HepG2 (cell line): ENCODE results near the gene TMEM117. TPM values are rescaled to one million over a fixed set of nuclear protein-coding genes. Genes with fewer than 3 reads are reported as not detected.

Experiments used
- ATAC-seq: fragments of 200-7000 bp; cut with Tn5 transposase; 3 replicates; pipeline ENCODE4 v1.9.1; 2020; ENCODE audit warnings: mild to moderate bottlenecking, moderate library complexity
- BruUV-seq: library from RNA; stranded (reverse); fragments of 400-500 nt; replicated peaks from 2 replicates; lab custom pipeline; 2021; lab: Mats Ljungman, UMichigan
- CTCF ChIA-PET: fragments of 300-600 bp; formaldehyde crosslinking; extraction: SDS; loops from one replicate; lab custom pipeline; 2021; ENCODE audit warnings: low total read pairs, inconsistent platforms, low intra/inter-chr PET ratio; lab: Yijun Ruan, JAX
- POLR2A ChIA-PET: fragments of 350-600 bp; sonication (Branson Sonifier 250); formaldehyde crosslinking; loops from one replicate; lab custom pipeline; 2020; ENCODE audit warnings: antibody characterized with exemption, inconsistent platforms; lab: Yijun Ruan, JAX
- DNase-seq: peaks from one replicate; pipeline ENCODE4 v3.0.0-alpha.2; 2015; ENCODE audit warnings: low spot score
- FAIRE-seq: peaks from 3 replicates; lab custom pipeline; 2011; peaks lifted over from hg19 to GRCh38; lab: Jason Lieb, UNC
- H2AFZ ChIP-seq: one replicate; pipeline ENCODE4 v1.6.1; 2011; ENCODE audit warnings: low read length, inconsistent platforms
- H3K27ac ChIP-seq: fragments of 300-600 bp; 3 replicates; pipeline ENCODE4 v1.8.0; 2011; ENCODE audit warnings: mixed run types, mild to moderate bottlenecking, mixed read lengths, low read length, inconsistent platforms; ENCODE audit not compliant: insufficient read depth; ENCODE audit errors: extremely low read length
- H3K27me3 ChIP-seq, 2 experiments: fragments of 200-600 bp in 1 of 2; 2 replicates in 1 of 2; 3 replicates in 1 of 2; pipeline versions ENCODE4 v1.6.0 to v1.8.0; 2011; ENCODE audit warnings: low read length in 2 of 2, mild to moderate bottlenecking in 2 of 2, moderate library complexity in 2 of 2, inconsistent platforms in 1 of 2; ENCODE audit not compliant: insufficient read depth in 2 of 2, control insufficient read depth in 1 of 2
- H3K36me3 ChIP-seq, 2 experiments: fragments of 200-600 bp in 1 of 2; replicated peaks in 1 of 2; 2 replicates in 1 of 2; 3 replicates in 1 of 2; pipeline versions ENCODE4 v1.5.1 to v1.8.0; 2011; ENCODE audit warnings: low read length in 2 of 2, inconsistent platforms in 1 of 2; ENCODE audit not compliant: insufficient read depth in 2 of 2, control insufficient read depth in 1 of 2
- H3K4me1 ChIP-seq: 2 replicates; pipeline ENCODE4 v1.5.1; 2012; ENCODE audit warnings: low read length, inconsistent platforms; ENCODE audit not compliant: insufficient read depth
- H3K4me2 ChIP-seq: 2 replicates; pipeline ENCODE4 v1.6.0; 2011; ENCODE audit warnings: low read depth, low read length, inconsistent platforms
- H3K4me3 ChIP-seq, 3 experiments: fragments of 200-600 bp in 1 of 3; sonication (generic), shearing (Covaris generic) in 1 of 3; replicated peaks in 1 of 3; 2 replicates each; pipeline ENCODE4 v1.5.1; 2011 to 2016; ENCODE audit warnings: low read length in 3 of 3, inconsistent platforms in 2 of 3, low read depth in 2 of 3, mild to moderate bottlenecking in 2 of 3, control low read depth in 1 of 3, mixed read lengths in 1 of 3; ENCODE audit not compliant: insufficient read depth in 1 of 3
- H3K79me2 ChIP-seq: one replicate; pipeline ENCODE4 v1.6.1; 2011; ENCODE audit warnings: low read length, inconsistent platforms; ENCODE audit not compliant: insufficient read depth
- H3K9ac ChIP-seq: 2 replicates; pipeline ENCODE4 v1.6.0; 2011; ENCODE audit warnings: mild to moderate bottlenecking, low read depth, low read length, inconsistent platforms; ENCODE audit not compliant: insufficient read depth
- H3K9me3 ChIP-seq: 2 replicates; pipeline ENCODE4 v1.5.1; 2012; ENCODE audit warnings: mild to moderate bottlenecking, low read length
- H4K20me1 ChIP-seq: 2 replicates; pipeline ENCODE4 v1.6.0; 2011; ENCODE audit warnings: inconsistent platforms, mild to moderate bottlenecking, low read length, moderate library complexity; ENCODE audit not compliant: insufficient read depth
- ARID3A ChIP-seq: IDR thresholded peaks from 2 replicates; pipeline ENCODE4 v1.6.1; 2012; ENCODE audit warnings: low read depth, low read length, improper control_type of control experiment
- CTCF ChIP-seq: sonication (generic); formaldehyde crosslinking; IDR thresholded peaks from 2 replicates; pipeline ENCODE4 v1.5.0; 2020; ENCODE audit warnings: mild to moderate bottlenecking, missing genetic modification reagents, moderate library complexity
- HNF4A ChIP-seq: sonication (generic); formaldehyde crosslinking; IDR thresholded peaks from 2 replicates; pipeline ENCODE4 v1.4.0; 2020; ENCODE audit warnings: missing genetic modification reagents
- HNRNPK ChIP-seq: fragments of 200-400 bp; formaldehyde crosslinking; IDR thresholded peaks from 2 replicates; pipeline ENCODE4 v1.6.1; 2018; ENCODE audit warnings: low read length, low read depth, moderate library complexity, mild to moderate bottlenecking; ENCODE audit not compliant: poor library complexity, severe bottlenecking
- MAFK ChIP-seq, 2 experiments: IDR thresholded peaks in 1 of 2; conservative IDR thresholded peaks in 1 of 2; 2 replicates each; pipeline ENCODE4 v1.6.1; 2011; ENCODE audit warnings: improper control_type of control experiment in 2 of 2, low read length in 2 of 2
- MIER3 ChIP-seq: IDR thresholded peaks from 2 replicates; pipeline ENCODE4 v1.6.1; 2016; ENCODE audit warnings: missing compliant biosample characterization, borderline replicate concordance
- MXD1 ChIP-seq: sonication (generic); formaldehyde crosslinking; IDR thresholded peaks from 2 replicates; pipeline ENCODE4 v1.4.0; 2020; ENCODE audit warnings: mild to moderate bottlenecking, missing genetic modification reagents
- NCOR1 ChIP-seq: fragments of 200-600 bp; sonication (generic); IDR thresholded peaks from 2 replicates; pipeline ENCODE4 v1.7.0; 2017; ENCODE audit warnings: antibody characterized with exemption, low read length, borderline replicate concordance
- SP4 ChIP-seq: sonication (generic); formaldehyde crosslinking; IDR thresholded peaks from 2 replicates; pipeline ENCODE4 v1.8.1; 2023; ENCODE audit warnings: mild to moderate bottlenecking, missing genetic modification reagents
- STAG1 ChIP-seq: sonication (generic); formaldehyde crosslinking; IDR thresholded peaks from 2 replicates; pipeline ENCODE4 v1.4.0; 2020; ENCODE audit warnings: missing genetic modification reagents
- TEAD3 ChIP-seq: optimal IDR thresholded peaks from 2 replicates; pipeline ENCODE3; 2016; ENCODE audit warnings: borderline replicate concordance
- UBTF ChIP-seq: sonication (generic); formaldehyde crosslinking; IDR thresholded peaks from 2 replicates; pipeline ENCODE4 v1.4.0; 2020; ENCODE audit warnings: mild to moderate bottlenecking, missing genetic modification reagents
- XRCC5 ChIP-seq: fragments of 200-400 bp; formaldehyde crosslinking; optimal IDR thresholded peaks from 2 replicates; pipeline ENCODE3; 2017; ENCODE audit warnings: mild to moderate bottlenecking, low read length
- ZFX ChIP-seq: sonication (generic); formaldehyde crosslinking; IDR thresholded peaks from 2 replicates; pipeline ENCODE4 v1.4.0; 2020; ENCODE audit warnings: mild to moderate bottlenecking, low read depth, missing genetic modification reagents, moderate library complexity
- ZNF160 ChIP-seq: sonication (generic); formaldehyde crosslinking; IDR thresholded peaks from 2 replicates; pipeline ENCODE4 v1.8.0; 2022; ENCODE audit warnings: mild to moderate bottlenecking, inconsistent platforms, missing genetic modification reagents
- ZNF678 ChIP-seq: sonication (generic); formaldehyde crosslinking; IDR thresholded peaks from 2 replicates; pipeline ENCODE4 v1.4.0; 2020; ENCODE audit warnings: mild to moderate bottlenecking, missing genetic modification reagents
- ZNF724P ChIP-seq: sonication (generic); formaldehyde crosslinking; IDR thresholded peaks from 2 replicates; pipeline ENCODE4 v1.8.0; 2022; ENCODE audit warnings: missing genetic modification reagents, borderline replicate concordance
- WGBS: methylation state at CpG from one replicate; pipeline ENCODE4 v1.1.6; 2017; ENCODE audit warnings: low lambda C conversion rate; 5-methylcytosine and 5-hydroxymethylcytosine counted together
- in situ Hi-C: cut with HindIII; loops from 2 replicates; pipeline ENCODE4 v1.10.0; 2017; ENCODE audit warnings: low pct_unique_long_range_greater_than_20kb; ENCODE audit not compliant: extremely low pct_ligation_motif_present
- intact Hi-C: fragments of 100-400 bp; cut with micrococcal nuclease; formaldehyde crosslinking; loops from one replicate; pipeline ENCODE4 v1.10.0; 2022; ENCODE audit not compliant: unreplicated experiment
- polyA plus RNA-seq, 8 experiments: library from polyadenylated mRNA; depleted of rRNA in 3 of 8; stranded (reverse) in 7 of 8; unstranded in 1 of 8; fragments of >200 nt; fragmentation: Illumina TruSeq in 4 of 8; extraction: Trizol in 4 of 8; gene quantifications; 2 replicates each; pipeline versions ENCODE4 v1.2.1 to v1.2.3, GENCODE V29; 2011 to 2016; ENCODE audit warnings: low read depth in 4 of 8, missing spikeins in 1 of 8, mixed read lengths in 1 of 8; ENCODE audit not compliant: insufficient read depth in 1 of 8
- total RNA-seq, 5 experiments: library from RNA; depleted of rRNA; stranded (reverse); fragments of >200 nt; fragmentation: Illumina TruSeq; extraction: Trizol; gene quantifications; 2 replicates each; pipeline ENCODE4 v1.2.3, GENCODE V29; 2016; ENCODE audit warnings: low read depth in 1 of 5

TMEM117 gene
- total and polyA plus RNA-seq, 2 of the 13 experiments (the other 11 are each of a cell fraction or from before 2014, with no cell fraction given) = 2.8 to 8.5 TPM

GRCh38 chr12:44000309-44000952 lies 164.6 kb downstream of the TMEM117 start:
- peak; percentile 30 for FAIRE-seq
- 71% methylated on average over 5 of the region's 5 CpGs for WGBS
- POLR2A ChIA-PET = no interaction called here
- no peak for TF ChIP-seq ZNF724P (CRISPR knock-in tag)
- TF ChIP-seq SP4 = 0 out of 2 replicates have a peak, but pooled peaks have one; percentile 20
- 0 out of 2 replicates have a peak, but pooled peaks have one; percentile 28 for TF ChIP-seq MIER3 (CRISPR knock-in tag)
- TF ChIP-seq UBTF = no peak
- no peak for TF ChIP-seq ZNF160 (CRISPR knock-in tag)
- no peak for TF ChIP-seq HNRNPK
- no peak for TF ChIP-seq ARID3A
- peak; percentile 87 for TF ChIP-seq HNF4A (CRISPR knock-in tag)
- TF ChIP-seq NCOR1 = peak; percentile 48; the same call in 1 of the 2 replicates
- TF ChIP-seq CTCF (CRISPR knock-in tag) = peak; percentile 75
- peak; percentile 38 to 77; a peak in 2 of 4 replicates for TF ChIP-seq MAFK (conservative IDR thresholded peaks at IDR 0.05 in 1 of 2, IDR thresholded peaks at IDR 0.05 in 1 of 2; ENCODE audit: low read length in 2 of 2)
- TF ChIP-seq ZNF678 (CRISPR knock-in tag) = no peak
- TF ChIP-seq TEAD3 (CRISPR knock-in tag) = no peak
- peak; percentile 63 for TF ChIP-seq XRCC5
- TF ChIP-seq STAG1 (CRISPR knock-in tag) = peak; percentile 51
- peak; percentile 56; the same call in 1 of the 2 replicates for TF ChIP-seq ZFX (CRISPR knock-in tag)
- no peak for TF ChIP-seq MXD1 (CRISPR knock-in tag)

More at GRCh38 chr12:44000309-44000952, 164.6 kb downstream of the TMEM117 start:
- peaks cover 12% of the 10 kb centered on the region for H3K4me1 ChIP-seq
- in situ Hi-C loops = loop anchor here (25.0 kb wide), 1 partner anchor 937 kb away; no protein-coding TSS in a partner anchor
- 0 out of 2 replicates have a peak overlapping the region, but pooled peaks have one; percentile 13 for H3K4me2 ChIP-seq
- no peaks in the 10 kb centered on the region for H3K36me3 ChIP-seq
- no peak overlapping the region for H3K4me3 ChIP-seq
- H3K9me3 ChIP-seq = no peaks in the 10 kb centered on the region
- no peak overlapping the region for H2AFZ ChIP-seq
- intact Hi-C loops = no loop called here
- ATAC-seq (peak; percentile 99), DNase-seq (peak; percentile 81)
- H4K20me1 ChIP-seq = no peaks in the 10 kb centered on the region
- H3K9ac ChIP-seq = no peak overlapping the region
- no peaks in the 10 kb centered on the region for H3K27me3 ChIP-seq
- CTCF ChIA-PET = interaction anchor here (1.5 kb wide), 1 partner anchor 930 kb away, joined by 6 read pairs; no protein-coding TSS in a partner anchor
- H3K27ac ChIP-seq = no peak overlapping the region
- no TSS peak for BruUV-seq
- H3K79me2 ChIP-seq = no peaks in the 10 kb centered on the region
